Nephron (organoid): Measurements from ENCODE around the gene MRM3.

ENCODE experiments used
- H3K27ac Mint-ChIP-seq, 3 experiments: 2 replicates each; pipeline ENCODE4 v1.8.0; 2020; ENCODE audit warnings: mixed read lengths in 3 of 3, mild to moderate bottlenecking in 2 of 3, moderate library complexity in 1 of 3
- H3K27me3 Mint-ChIP-seq: 2 replicates; pipeline ENCODE4 v1.8.0; 2021; ENCODE audit warnings: low read depth, mild to moderate bottlenecking, moderate library complexity, mixed read lengths
- H3K36me3 Mint-ChIP-seq: 2 replicates; pipeline ENCODE4 v1.8.0; 2020; ENCODE audit warnings: low read depth, mixed read lengths
- H3K4me1 Mint-ChIP-seq: 2 replicates; pipeline ENCODE4 v1.8.0; 2020; ENCODE audit warnings: mixed read lengths
- H3K4me3 Mint-ChIP-seq, 3 experiments: 2 replicates each; pipeline ENCODE4 v1.8.0; 2020; ENCODE audit warnings: mild to moderate bottlenecking in 3 of 3, mixed read lengths in 3 of 3, moderate library complexity in 2 of 3
- H3K9me3 Mint-ChIP-seq: 2 replicates; pipeline ENCODE4 v1.8.0; 2020; ENCODE audit warnings: mixed read lengths
- CTCF ChIP-seq, 3 experiments: fragments of 200-600 bp; sonication (generic); IDR thresholded peaks; one replicate each; pipeline ENCODE4 v1.5.0; 2021; ENCODE audit warnings: antibody characterized with exemption in 3 of 3; ENCODE audit not compliant: unreplicated experiment in 3 of 3

The MRM3 gene

DNA sequence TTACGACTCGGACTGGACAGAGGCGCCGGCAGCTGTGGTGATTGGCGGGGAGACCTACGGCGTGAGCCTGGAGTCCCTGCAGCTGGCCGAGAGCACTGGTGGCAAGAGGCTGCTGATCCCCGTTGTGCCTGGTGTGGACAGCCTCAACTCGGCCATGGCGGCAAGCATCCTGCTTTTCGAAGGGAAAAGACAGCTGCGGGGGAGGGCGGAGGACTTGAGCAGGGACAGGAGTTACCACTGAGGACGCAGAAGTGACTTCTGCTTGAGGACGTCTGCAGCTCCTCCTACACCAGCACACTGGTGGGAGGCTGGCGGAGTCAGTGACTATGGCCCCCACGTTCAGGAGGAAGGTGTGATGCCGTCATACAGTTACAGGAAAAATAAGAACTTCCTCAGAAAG, 9.7 kb downstream of the MRM3 start:
- H3K27ac Mint-ChIP-seq: no peak overlapping the region

GRCh38 chr17:792277-792676, 10.1 kb downstream of the MRM3 start:
- Mint-ChIP-seq H3K4me1 (peaks cover 12% of the 10 kb centered on the region), H3K4me3 (no peak overlapping the region), H3K36me3 (peaks cover 40% of the 10 kb centered on the region), H3K27me3 (no peaks in the 10 kb centered on the region), H3K27ac (no peak overlapping the region), H3K9me3 (no peaks in the 10 kb centered on the region)
- TF ChIP-seq CTCF (IDR thresholded peaks at IDR 0.05; ENCODE audit: unreplicated experiment in 3 of 3): no peak

More for the DNA sequence above, 9.7 kb downstream of the MRM3 start:
- H3K4me1 Mint-ChIP-seq: peaks cover 11% of the 10 kb centered on the region
- no peak overlapping the region for H3K4me3 Mint-ChIP-seq
- TF ChIP-seq CTCF (IDR thresholded peaks at IDR 0.05; ENCODE audit: unreplicated experiment in 3 of 3): no peak
- peaks cover 42% of the 10 kb centered on the region for H3K36me3 Mint-ChIP-seq
- no peaks in the 10 kb centered on the region for H3K27me3 Mint-ChIP-seq
- no peaks in the 10 kb centered on the region for H3K9me3 Mint-ChIP-seq

- peak overlapping the region; percentile 29 to 77 (median 62) for H3K27ac Mint-ChIP-seq
- peaks cover 16% of the 10 kb centered on the region for H3K4me1 Mint-ChIP-seq
- no peaks in the 10 kb centered on the region for H3K27me3 Mint-ChIP-seq
- H3K36me3 Mint-ChIP-seq: peaks cover 38% of the 10 kb centered on the region
- peak overlapping the region; percentile 1 to 52 (median 26) for H3K4me3 Mint-ChIP-seq
- TF ChIP-seq CTCF (IDR thresholded peaks at IDR 0.05; ENCODE audit: unreplicated experiment in 3 of 3): peak; percentile 71 to 92 (median 73)
- H3K9me3 Mint-ChIP-seq: no peaks in the 10 kb centered on the region
Measured at GRCh38 chr17:794876-795275, 12.7 kb downstream of the MRM3 start.

DNA sequence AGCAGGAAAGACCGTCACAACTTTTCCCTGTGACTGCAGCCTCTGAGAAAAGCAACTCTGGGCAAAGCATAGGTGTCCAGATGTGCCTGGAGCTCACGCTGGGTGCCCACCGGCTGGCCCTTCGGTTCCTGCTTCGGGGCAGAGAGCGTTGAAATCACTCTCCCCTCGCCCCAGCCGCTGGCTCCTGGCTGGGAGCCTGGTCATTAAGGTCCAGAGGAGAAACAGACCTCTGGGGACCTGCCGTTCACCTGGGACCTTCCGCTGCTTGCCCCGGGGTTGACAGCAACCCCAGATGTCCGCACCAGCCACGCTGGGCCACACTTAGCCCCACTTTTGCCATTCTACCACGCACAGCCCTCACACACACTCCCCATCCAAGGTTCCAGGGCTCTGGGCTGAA, 13.1 kb downstream of the MRM3 start:
- peaks cover 2% of the 10 kb centered on the region for H3K27me3 Mint-ChIP-seq
- no peak overlapping the region for H3K4me3 Mint-ChIP-seq
- peaks cover 38% of the 10 kb centered on the region for H3K36me3 Mint-ChIP-seq
- TF ChIP-seq CTCF (IDR thresholded peaks at IDR 0.05; ENCODE audit: unreplicated experiment in 3 of 3): no peak
- peaks cover 16% of the 10 kb centered on the region for H3K4me1 Mint-ChIP-seq
- no peaks in the 10 kb centered on the region for H3K9me3 Mint-ChIP-seq
- H3K27ac Mint-ChIP-seq: peak overlapping the region; percentile 29 to 77 (median 62)

GRCh38 chr17:795721-796120, 13.6 kb downstream of the MRM3 start:
- no peaks in the 10 kb centered on the region for H3K9me3 Mint-ChIP-seq
- H3K4me3 Mint-ChIP-seq: no peak overlapping the region
- peaks cover 36% of the 10 kb centered on the region for H3K36me3 Mint-ChIP-seq
- H3K4me1 Mint-ChIP-seq: peaks cover 16% of the 10 kb centered on the region
- H3K27ac Mint-ChIP-seq: no peak overlapping the region
- peaks cover 3% of the 10 kb centered on the region for H3K27me3 Mint-ChIP-seq
- TF ChIP-seq CTCF (IDR thresholded peaks at IDR 0.05; ENCODE audit: unreplicated experiment in 3 of 3): no peak

DNA sequence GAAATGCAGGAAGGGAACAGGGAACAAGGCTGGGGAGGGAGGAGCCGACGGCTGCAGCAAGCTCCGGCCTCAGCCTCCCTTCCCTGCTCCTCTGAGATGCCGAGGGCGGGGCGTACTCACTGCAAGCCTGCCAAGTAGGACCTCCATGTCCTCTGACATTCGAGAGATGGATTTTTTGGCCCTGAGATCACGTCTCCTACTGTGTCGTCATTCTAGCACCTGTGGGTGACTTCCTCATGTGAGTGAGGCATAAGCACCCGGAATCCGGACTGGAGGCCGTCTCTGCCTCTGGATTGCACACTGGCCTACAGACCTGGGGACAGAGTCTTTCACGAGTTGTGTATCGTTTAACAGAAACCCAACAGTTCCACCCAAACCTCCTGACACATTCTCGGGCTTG, 14.5 kb downstream of the MRM3 start:
- Mint-ChIP-seq H3K9me3 (no peaks in the 10 kb centered on the region), H3K27ac (no peak overlapping the region), H3K27me3 (peaks cover 3% of the 10 kb centered on the region), H3K4me3 (no peak overlapping the region), H3K4me1 (peaks cover 17% of the 10 kb centered on the region), H3K36me3 (peaks cover 28% of the 10 kb centered on the region)
- TF ChIP-seq CTCF (IDR thresholded peaks at IDR 0.05; ENCODE audit: unreplicated experiment in 3 of 3): no peak
